ENCODE data around the gene PIP5K1C.

DNA sequence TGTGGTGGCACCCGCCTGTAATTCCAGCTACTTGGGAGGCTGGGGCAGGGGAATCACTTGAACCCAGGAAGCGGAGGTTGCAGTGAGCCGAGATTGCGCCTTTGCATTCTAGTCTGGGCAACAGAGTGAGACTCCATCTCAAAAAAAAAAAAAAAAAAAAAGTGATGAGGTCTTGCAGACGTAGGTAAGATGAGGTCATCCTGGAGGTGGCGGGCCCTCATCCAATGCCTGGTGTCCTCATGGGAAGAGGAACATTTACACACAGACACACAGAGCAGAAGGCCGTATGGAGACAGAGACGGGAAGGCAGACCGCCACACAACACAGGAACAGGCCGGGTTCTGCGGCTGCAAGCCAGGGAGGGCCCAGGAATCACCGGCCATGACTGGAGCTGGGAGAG lies 78.0 kb downstream of the PIP5K1C start:
- TF ChIP-seq POLR2A (IDR thresholded peaks at IDR 0.05) (no peak), EP300 (IDR thresholded peaks at IDR 0.05; ENCODE audit: low read depth) (no peak), POLR2AphosphoS5 (IDR thresholded peaks at IDR 0.05) (no peak)
